Activated naive CD4-positive, alpha-beta T cell (primary cell): ENCODE measurements around the gene TTC31.

Experiments
- DNase-seq, 4 experiments: peaks; one replicate each; lab custom pipeline; 2025; lab: John Stamatoyannopoulos, UW

Gene TTC31

DNA sequence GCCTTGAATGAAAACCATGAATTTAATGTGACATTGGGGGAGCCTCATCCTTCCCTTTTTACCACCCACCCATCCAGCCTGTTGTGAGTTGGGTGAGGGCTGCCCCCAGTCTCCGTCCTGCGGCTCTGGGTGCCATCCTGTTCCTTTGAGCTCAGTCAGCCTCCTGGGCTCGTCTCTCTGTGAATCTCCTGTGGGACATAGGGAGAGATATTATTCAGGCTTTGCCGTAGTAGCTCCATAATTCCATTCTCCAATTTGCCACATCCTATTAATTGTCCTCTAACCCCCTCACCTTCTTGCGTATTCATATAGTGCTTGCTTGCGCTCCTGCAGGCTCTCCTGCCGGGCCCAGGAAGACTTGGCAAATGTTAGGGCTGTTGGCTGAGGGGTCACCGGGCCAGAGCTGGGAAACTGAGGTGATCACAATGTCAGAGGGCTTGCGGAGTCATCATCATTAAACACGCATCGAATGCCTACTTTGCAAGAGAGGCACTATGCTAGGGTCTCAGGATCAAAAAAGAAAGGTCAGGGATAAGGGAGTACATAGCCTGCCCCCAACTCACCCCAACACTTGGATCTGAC is 43.9 kb downstream of the TTC31 start:
- no peak for DNase-seq

DNA sequence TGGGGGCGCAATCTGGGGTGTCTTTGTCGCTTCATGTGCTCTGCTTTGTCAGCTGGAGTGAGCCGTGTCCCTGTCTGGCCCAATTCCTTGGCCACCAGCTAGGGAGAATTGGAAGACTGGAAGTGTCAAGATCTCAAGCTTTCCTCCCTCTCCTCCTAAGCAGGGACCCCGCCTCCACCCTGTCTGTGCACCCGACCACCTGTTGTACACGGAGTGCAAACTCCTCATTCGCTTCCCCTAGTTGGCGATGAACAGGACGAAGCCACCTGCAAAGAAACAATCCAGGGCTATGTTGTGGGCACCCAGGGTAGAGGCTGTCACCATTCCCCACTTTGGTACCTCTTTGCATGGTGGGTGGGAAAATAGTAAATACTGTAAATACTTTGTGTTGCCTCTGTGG is 44.9 kb downstream of the TTC31 start:
- no peak for DNase-seq

DNA sequence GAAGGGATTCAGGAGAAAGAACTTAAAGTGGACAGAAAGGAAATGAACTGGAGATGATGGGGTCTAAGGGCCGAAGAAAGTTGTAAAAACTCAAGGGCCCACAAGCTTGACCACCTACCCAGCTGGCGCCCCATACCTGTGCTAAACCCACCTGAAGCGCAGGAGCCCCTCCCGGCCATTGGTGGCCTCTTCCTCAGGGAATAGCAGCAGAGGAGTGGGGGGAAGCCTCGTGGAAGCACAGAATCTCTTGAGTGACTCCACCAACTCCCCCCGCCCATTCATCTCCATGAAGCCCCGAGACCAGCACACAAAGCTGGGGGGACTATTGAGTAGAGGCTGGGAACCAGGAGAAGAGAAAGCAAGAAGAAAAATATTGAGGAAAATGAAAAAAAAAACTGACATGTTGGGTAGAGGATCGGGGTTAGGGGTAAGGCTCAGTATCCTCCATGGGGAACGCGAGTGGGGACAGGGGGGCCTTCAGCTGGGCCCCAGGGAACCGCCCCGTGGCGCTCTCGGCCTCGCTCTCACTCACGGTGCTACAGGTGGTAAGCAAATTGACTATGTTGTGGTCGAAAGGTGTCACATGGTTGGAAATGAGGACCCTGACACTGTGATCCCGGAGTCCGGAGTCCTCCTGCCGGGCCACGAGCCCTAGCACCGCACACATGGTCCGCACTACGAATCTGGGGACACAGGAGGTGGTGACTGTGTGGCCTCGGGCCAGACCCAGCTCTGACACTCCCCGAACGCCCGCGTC is 45.9 kb downstream of the TTC31 start:
- peak in 1 of 4 experiments; percentile 35 for DNase-seq

DNA sequence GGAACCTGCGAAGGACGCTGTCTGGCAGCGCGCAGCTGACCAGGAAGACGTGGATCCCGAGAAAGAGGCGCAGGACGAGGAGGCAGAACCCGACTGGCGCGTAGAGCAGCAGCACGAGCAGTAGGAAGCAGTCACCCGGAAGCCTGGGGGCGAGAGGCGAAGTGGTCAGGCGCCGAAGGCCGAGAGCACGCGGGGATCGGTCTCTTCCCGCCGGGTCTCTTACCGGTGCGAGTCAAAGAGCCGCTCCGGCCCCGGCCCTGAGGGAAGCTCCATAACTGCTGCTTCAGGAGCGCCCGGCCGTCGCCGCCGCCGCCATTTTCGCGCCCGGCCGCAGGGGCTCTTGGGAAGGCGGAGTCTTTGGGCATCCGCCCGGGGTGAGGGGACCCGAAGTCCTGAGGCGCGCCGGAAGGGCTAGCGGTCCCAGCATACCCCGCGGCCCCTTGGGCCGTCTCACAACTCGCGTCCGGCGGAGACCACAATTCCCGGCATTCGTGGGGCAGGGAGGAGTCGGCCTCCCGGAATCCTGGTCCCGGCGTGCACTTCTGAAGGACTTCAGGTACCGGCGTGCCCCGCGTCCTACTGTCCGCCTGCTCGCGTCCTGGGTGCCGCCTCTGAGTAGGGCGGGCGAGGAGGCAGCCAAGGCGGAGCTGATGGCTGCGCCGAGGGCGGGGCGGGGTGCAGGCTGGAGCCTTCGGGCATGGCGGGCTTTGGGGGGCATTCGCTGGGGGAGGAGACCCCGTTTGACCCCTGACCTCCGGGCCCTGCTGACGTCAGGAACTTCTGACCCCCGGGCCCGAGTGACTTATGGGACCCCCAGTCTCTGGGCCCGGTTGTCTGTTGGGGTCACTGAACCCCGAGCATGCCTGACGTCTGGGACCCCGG is 46.7 kb downstream of the TTC31 start, which contains the start of the genes AUP1 and HTRA2:
TSS of gene AUP1 (minus strand) at position 350 of the 882 bp plus-strand sequence. CDS start at position 273, 77 bp downstream.
TSS of gene HTRA2 (plus strand) at position 577 of the 882 bp plus-strand sequence. CDS start at position 651, 74 bp downstream.
- peak; percentile 60 to 82 (median 76) for DNase-seq

DNA sequence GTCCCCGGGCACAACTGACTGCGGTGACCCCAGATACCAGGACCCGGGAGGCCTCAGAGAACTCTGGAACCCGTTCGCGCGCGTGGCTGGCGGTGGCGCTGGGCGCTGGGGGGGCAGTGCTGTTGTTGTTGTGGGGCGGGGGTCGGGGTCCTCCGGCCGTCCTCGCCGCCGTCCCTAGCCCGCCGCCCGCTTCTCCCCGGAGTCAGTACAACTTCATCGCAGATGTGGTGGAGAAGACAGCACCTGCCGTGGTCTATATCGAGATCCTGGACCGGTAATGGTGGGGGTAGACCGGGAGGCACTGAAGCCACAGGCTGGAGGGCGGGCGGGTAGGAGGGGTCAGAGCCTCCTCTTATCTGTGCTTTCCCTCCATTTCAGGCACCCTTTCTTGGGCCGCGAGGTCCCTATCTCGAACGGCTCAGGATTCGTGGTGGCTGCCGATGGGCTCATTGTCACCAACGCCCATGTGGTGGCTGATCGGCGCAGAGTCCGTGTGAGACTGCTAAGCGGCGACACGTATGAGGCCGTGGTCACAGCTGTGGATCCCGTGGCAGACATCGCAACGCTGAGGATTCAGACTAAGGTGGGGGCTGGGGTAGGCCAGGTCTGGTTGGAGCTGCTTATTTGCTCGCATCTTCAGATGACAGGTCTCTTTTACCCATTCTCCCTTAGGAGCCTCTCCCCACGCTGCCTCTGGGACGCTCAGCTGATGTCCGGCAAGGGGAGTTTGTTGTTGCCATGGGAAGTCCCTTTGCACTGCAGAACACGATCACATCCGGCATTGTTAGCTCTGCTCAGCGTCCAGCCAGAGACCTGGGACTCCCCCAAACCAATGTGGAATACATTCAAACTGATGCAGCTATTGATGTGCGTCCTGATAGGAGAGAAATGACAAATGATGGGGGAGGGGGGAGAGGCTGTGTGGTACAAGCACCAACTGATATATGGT is 47.6 kb downstream of the TTC31 start:
- DNase-seq, result peak in 1 of 4 experiments; percentile 22

DNA sequence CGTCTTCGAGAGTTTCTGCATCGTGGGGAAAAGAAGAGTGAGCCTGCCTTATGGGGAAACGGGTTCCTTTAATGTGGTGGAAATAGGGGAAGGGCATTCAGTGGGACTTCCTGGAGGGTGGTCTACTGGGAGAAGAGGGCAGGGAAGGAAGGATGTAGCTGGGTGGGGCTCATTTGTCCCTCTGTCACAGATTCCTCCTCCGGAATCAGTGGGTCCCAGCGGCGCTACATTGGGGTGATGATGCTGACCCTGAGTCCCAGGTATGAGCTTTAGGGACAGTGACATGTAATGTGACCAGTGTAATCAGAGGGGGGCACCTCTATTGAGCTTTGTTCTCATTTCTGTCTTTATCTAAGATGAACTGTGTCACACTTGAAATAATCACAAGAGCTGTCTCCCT is 48.8 kb downstream of the TTC31 start:
- no peak for DNase-seq

DNA sequence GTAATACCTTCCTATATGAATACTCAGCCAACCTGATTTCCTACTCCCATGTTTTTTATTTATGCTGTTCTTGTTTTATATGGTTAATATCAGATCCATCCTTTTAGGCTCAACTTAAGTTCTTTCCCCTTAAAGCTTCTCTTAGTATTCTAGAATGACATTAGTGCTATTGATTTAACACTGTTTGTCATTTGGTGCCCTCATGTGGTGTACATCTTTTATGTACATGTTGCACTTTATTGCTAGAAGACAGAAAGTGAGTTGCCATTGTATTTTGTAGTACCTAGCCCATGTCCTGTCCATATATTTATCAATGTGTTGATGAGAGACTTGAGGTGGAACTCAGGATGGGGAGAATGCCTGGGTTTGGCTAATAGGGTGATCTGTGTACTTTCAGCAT is 49.3 kb downstream of the TTC31 start:
- no peak for DNase-seq

DNA sequence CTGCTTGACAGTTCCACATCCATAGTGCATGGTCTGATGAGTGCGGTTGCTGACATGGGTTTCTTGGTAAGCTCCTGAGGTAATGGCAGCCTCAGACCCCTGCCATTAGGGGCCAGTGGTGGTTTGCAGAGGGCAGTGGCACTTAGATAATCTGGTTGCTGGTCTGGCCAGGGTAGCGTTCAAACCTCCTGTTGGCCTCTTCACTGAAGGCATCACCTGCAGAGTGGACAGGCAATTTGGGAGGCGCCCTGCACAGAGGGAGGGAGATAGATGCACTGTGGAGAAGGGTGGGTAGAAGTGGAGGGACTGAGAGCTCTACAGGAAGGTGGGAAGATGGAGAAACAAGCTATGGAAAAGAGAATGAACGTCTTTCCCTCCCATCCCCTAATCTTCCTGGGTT is 50.6 kb downstream of the TTC31 start:
- DNase-seq, result no peak

DNA sequence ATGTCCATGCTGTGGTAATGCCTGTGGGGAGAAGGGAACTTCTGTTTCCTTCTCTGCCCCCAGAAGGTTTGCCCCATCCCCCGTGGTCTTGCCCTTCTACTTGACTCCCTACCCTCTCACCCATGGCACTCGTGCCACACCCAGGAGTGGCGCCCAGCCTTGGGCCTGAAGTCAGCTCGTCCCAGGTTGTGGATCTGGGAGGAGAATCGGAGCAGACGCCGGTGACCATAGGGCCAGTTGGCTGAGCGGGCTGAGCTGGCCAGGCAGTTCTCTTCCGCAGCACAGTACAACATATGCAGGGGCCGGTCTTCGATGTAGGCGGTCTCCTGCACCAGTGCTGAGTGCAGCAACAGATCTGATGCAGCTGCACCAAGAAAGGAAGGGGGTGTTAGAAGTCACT is 51.5 kb downstream of the TTC31 start:
- DNase-seq, result no peak

DNA sequence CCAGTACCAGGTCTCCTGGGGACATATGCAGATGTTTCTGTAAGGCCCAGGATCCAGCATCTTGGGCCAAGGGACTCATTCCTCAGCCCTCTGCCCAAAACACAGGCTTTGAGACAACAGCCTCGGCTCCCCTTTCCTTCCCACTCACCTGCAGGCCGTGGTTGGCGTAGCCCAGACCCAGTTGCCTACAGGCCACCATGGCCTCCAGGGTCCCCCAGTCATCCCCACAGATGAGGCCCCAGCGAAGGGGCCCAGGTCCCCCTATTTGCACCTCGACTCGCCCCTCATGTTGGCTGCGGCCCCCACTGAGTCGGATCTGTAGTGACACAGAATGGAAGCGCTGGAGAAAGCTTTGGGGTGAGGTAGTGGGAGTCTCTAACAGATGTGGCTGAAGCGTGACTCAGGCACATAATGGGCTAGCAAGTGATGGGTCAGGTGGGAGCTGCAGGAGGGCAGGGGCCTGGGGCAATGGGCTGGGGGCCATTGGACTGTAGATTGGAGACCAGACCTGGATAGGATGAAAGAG is 52.6 kb downstream of the TTC31 start:
- no peak for DNase-seq

DNA sequence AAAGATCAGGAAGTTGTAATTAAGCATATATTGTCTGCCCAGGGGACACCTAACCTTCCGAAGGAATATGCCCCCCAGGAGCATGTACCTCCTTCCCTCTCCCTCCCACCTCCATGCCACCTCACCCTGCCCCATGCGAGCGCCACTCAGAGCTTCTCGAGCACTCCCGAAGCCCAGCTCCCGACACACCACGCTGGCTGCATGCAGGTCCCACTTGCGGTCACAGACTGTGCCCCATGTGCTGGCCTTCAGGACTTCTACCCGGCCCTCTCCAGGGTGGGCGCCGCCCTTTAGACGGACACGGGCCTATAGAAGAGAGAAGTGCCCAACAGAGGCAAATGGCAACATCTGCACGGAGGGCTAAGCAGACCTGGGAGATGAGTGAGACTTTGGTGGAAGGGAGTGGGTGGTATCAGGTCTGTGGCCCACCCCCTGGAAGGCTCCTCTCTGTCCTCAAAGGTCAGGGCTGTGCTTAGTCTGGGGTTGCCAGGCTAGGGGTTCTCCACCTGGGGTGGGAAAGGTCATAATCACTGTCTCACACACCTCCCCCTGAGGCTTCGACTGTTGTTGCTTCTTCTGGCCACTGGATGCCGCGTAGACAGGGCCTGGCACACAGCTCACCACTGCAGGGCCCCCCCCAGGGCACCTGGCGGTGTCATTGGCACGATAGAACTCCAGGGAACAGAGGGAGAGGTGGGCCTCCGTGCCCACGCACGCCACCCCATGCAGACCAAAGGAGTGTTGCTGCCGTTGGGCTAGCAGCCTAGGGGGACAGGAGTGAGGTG is 53.5 kb downstream of the TTC31 start:
- DNase-seq, result no peak

DNA sequence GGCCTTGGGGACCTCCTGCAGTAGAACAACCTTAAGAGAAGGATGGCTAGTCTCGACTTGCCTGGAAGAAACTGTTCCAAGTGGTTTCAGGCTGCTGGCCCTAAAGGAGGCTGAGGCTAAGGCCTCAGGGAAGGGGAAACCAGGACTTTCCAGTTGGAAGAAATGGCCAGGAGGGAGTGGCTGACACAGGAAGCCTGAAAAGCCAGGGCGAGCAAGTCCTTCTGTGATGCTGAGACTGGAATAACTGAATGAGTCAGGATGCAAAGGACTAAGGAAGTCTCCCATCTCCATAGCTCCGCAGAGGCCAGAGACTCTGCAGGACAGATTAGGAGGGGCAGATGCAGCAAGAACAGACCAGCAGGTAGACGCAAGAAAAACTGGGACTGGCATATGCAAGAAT is 54.3 kb downstream of the TTC31 start:
- no peak for DNase-seq

DNA sequence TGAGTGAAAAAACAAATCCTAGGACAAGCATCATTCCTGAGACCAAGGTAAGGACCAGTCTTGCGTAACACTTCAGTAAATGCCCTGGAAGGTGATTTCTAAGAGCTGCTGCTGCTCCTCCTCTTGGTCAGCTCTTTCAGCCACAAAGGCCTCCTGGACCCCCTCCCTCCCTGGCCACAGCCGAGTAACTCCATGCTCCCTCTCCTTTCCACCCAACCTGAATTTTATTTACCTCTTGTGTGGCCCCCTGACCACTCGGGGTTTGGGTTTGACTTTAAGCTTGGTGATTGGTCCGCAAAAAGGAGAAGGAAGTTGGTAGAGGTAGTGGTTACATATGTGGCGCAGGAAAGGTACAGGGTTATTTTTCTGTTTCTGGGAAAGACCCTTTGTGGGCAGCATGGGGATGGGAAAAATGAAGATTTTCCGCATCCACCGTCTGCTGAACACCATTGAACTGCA is 56.0 kb downstream of the TTC31 start:
- no peak for DNase-seq

DNA sequence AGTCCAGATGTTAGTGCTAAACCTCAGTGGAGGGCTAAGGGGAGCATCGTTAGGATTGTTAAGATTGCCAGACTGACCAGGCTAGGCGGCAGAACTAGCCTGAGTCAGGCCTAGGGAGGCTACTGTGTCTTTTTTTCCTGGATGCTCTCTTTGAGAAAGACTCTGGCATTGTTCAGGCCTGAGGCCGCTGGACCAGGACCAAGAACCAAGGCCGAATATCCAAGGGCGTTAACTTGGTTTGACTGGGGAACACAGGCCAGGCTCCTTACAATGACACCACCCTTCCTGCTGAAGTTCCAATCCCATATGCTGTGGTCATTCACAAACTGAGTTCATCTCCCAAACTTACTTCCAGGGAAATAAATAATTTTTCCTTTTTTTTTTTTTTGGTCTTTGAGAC is 57.4 kb downstream of the TTC31 start:
- DNase-seq, result no peak

DNA sequence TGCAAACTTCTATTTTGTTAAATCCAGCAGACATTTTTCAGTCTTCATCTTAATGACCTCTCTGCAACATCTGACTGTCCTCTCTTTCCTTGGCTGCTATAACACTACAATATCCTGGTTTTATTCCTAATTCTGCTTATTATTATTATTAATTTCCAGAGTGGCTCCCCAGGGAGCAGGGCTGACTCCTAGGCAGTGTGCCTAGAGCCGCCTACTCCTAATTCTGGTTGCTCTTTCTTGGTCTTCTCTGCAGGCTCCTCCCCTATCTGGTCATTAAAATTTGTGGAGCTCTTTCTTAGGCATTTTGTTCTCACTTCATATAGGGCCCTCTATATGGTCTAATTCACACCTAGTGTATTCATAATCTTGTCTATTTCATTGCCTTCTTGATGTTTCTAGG is 60.1 kb downstream of the TTC31 start:
- no peak for DNase-seq
